H9 (cell line): ENCODE results near the gene FXYD6. TPM values are rescaled to one million over a fixed set of nuclear protein-coding genes. Genes with fewer than 3 reads are reported as not detected.

ENCODE experiments used
- DNase-seq: peaks from one replicate; pipeline ENCODE4 v3.0.0-alpha.2; 2017
- H2AFZ ChIP-seq: one replicate; pipeline ENCODE4 v1.6.1; 2013; ENCODE audit warnings: mild to moderate bottlenecking, low read length, control low read depth, moderate library complexity
- H2AK5ac ChIP-seq: 2 replicates; pipeline ENCODE4 v1.6.1; 2013; ENCODE audit warnings: low read length, control low read depth, mixed read lengths; ENCODE audit not compliant: insufficient read length
- H2BK120ac ChIP-seq: one replicate; pipeline ENCODE4 v1.6.1; 2013; ENCODE audit warnings: low read depth, mild to moderate bottlenecking, low read length, control low read depth, inconsistent platforms; ENCODE audit not compliant: poor library complexity, severe bottlenecking
- H2BK12ac ChIP-seq: 2 replicates; pipeline ENCODE4 v1.6.1; 2013; ENCODE audit warnings: low read length, control low read depth, mixed read lengths, low read depth; ENCODE audit not compliant: insufficient read length
- H2BK15ac ChIP-seq: 2 replicates; pipeline ENCODE4 v1.6.1; 2013; ENCODE audit warnings: low read depth, low read length, control low read depth
- H2BK20ac ChIP-seq: one replicate; pipeline ENCODE4 v1.6.1; 2013; ENCODE audit warnings: low read depth, mild to moderate bottlenecking, low read length, control low read depth, inconsistent platforms; ENCODE audit not compliant: poor library complexity, severe bottlenecking
- H2BK5ac ChIP-seq: 2 replicates; pipeline ENCODE4 v1.6.1; 2013; ENCODE audit warnings: low read length, control low read depth, mixed read lengths; ENCODE audit not compliant: insufficient read length
- H3K14ac ChIP-seq: 2 replicates; pipeline ENCODE4 v1.6.1; 2013; ENCODE audit warnings: low read length, control low read depth; ENCODE audit not compliant: insufficient read depth
- H3K18ac ChIP-seq: 2 replicates; pipeline ENCODE4 v1.6.1; 2013; ENCODE audit warnings: low read depth, mild to moderate bottlenecking, mixed read lengths, low read length, control low read depth; ENCODE audit not compliant: insufficient read length
- H3K23ac ChIP-seq: 2 replicates; pipeline ENCODE4 v1.6.1; 2013; ENCODE audit warnings: low read length, control low read depth, mixed read lengths, low read depth; ENCODE audit not compliant: insufficient read length
- H3K23me2 ChIP-seq: 2 replicates; pipeline ENCODE4 v1.6.1; 2013; ENCODE audit warnings: low read depth, mild to moderate bottlenecking, mixed read lengths, low read length, control low read depth; ENCODE audit not compliant: insufficient read length, poor library complexity, severe bottlenecking
- H3K27ac ChIP-seq: 2 replicates; pipeline ENCODE4 v1.5.1; 2013; ENCODE audit warnings: low read length, control low read depth, mixed read lengths, low read depth; ENCODE audit not compliant: insufficient read length
- H3K27me3 ChIP-seq: 2 replicates; pipeline ENCODE4 v1.6.1; 2013; ENCODE audit warnings: low read length, control low read depth, inconsistent platforms; ENCODE audit not compliant: insufficient read depth
- H3K4ac ChIP-seq: 2 replicates; pipeline ENCODE4 v1.6.1; 2013; ENCODE audit warnings: low read depth, mild to moderate bottlenecking, control low read depth, inconsistent platforms, low read length, moderate library complexity
- H3K4me1 ChIP-seq: 2 replicates; pipeline ENCODE4 v1.6.1; 2013; ENCODE audit warnings: low read length, control low read depth, inconsistent platforms; ENCODE audit not compliant: insufficient read depth
- H3K4me2 ChIP-seq: 2 replicates; pipeline ENCODE4 v1.6.1; 2013; ENCODE audit warnings: low read length, control low read depth, mixed read lengths; ENCODE audit not compliant: insufficient read length, insufficient read depth
- H3K56ac ChIP-seq: 2 replicates; pipeline ENCODE4 v1.6.1; 2013; ENCODE audit warnings: low read depth, mild to moderate bottlenecking, mixed read lengths, low read length, control low read depth; ENCODE audit not compliant: insufficient read length
- H3K79me1 ChIP-seq: 2 replicates; pipeline ENCODE4 v1.6.1; 2013; ENCODE audit warnings: low read depth, mild to moderate bottlenecking, moderate library complexity, low read length, control low read depth, inconsistent platforms; ENCODE audit not compliant: insufficient read depth, poor library complexity, severe bottlenecking
- H3K79me2 ChIP-seq: 2 replicates; pipeline ENCODE4 v1.6.1; 2013; ENCODE audit warnings: low read length, control low read depth, inconsistent platforms; ENCODE audit not compliant: insufficient read depth
- H3K9ac ChIP-seq: 2 replicates; pipeline ENCODE4 v1.6.1; 2013; ENCODE audit warnings: low read length, control low read depth, mixed read lengths; ENCODE audit not compliant: insufficient read length; ENCODE audit errors: extremely low read depth
- H3K9me3 ChIP-seq: one replicate; pipeline ENCODE4 v1.6.1; 2013; ENCODE audit warnings: low read depth, low read length, inconsistent platforms; ENCODE audit not compliant: control insufficient read depth
- H3T11ph ChIP-seq: one replicate; pipeline ENCODE4 v1.6.1; 2013; ENCODE audit warnings: mild to moderate bottlenecking, low read length, control low read depth, inconsistent platforms
- H4K20me1 ChIP-seq: one replicate; pipeline ENCODE4 v1.6.1; 2013; ENCODE audit not compliant: control insufficient read depth, insufficient read length, insufficient read depth
- H4K5ac ChIP-seq: 2 replicates; pipeline ENCODE4 v1.6.1; 2013; ENCODE audit warnings: low read depth, mild to moderate bottlenecking, mixed read lengths, low read length, control low read depth; ENCODE audit not compliant: insufficient read length
- H4K8ac ChIP-seq: replicated peaks from 2 replicates; pipeline ENCODE4 v1.6.1; 2013; ENCODE audit warnings: low read length, control low read depth, mixed read lengths, low read depth; ENCODE audit not compliant: insufficient read length
- H4K91ac ChIP-seq: 2 replicates; pipeline ENCODE4 v1.6.1; 2013; ENCODE audit warnings: low read depth, mild to moderate bottlenecking, moderate library complexity, mixed read lengths, low read length, control low read depth; ENCODE audit not compliant: insufficient read length
- H3K27ac Mint-ChIP-seq, 3 experiments: 2 replicates in 2 of 3; 3 replicates in 1 of 3; pipeline ENCODE4 v1.8.0; 2020 to 2021; ENCODE audit warnings: mixed read lengths in 3 of 3, mild to moderate bottlenecking in 1 of 3, moderate library complexity in 1 of 3
- H3K27me3 Mint-ChIP-seq: 2 replicates; pipeline ENCODE4 v1.8.0; 2021; ENCODE audit warnings: low read depth, mild to moderate bottlenecking, moderate library complexity, mixed read lengths
- H3K36me3 Mint-ChIP-seq, 3 experiments: 2 replicates in 2 of 3; 3 replicates in 1 of 3; pipeline ENCODE4 v1.8.0; 2020 to 2021; ENCODE audit warnings: low read depth in 3 of 3, mixed read lengths in 3 of 3; ENCODE audit not compliant: insufficient read depth in 1 of 3
- H3K4me1 Mint-ChIP-seq, 2 experiments: 2 replicates each; pipeline ENCODE4 v1.8.0; 2020; ENCODE audit warnings: mixed read lengths in 2 of 2
- H3K4me3 Mint-ChIP-seq, 2 experiments: 2 replicates in 1 of 2; 3 replicates in 1 of 2; pipeline ENCODE4 v1.8.0; 2020 to 2021; ENCODE audit warnings: mild to moderate bottlenecking in 2 of 2, mixed read lengths in 2 of 2, moderate library complexity in 1 of 2
- H3K9me3 Mint-ChIP-seq, 2 experiments: 2 replicates in 1 of 2; 3 replicates in 1 of 2; pipeline ENCODE4 v1.8.0; 2020; ENCODE audit warnings: mild to moderate bottlenecking in 2 of 2, mixed read lengths in 2 of 2, moderate library complexity in 1 of 2
- CTCF ChIP-seq: fragments of 200-600 bp; sonication (generic); conservative IDR thresholded peaks from 3 replicates; pipeline ENCODE4 v1.8.0; 2021; ENCODE audit warnings: antibody characterized with exemption, mild to moderate bottlenecking
- WGBS: extraction: QIAGEN DNeasy Blood & Tissue Kit; methylation state at CpG from one replicate; pipeline ENCODE4 v1.1.7; 2013; ENCODE audit warnings: missing lambda C conversion rate, low lambda C conversion rate, mixed read lengths; ENCODE audit not compliant: insufficient read length; ENCODE audit errors: extremely low coverage; 5-methylcytosine and 5-hydroxymethylcytosine counted together
- total RNA-seq: library from RNA; stranded (reverse); gene quantifications from 2 replicates; pipeline ENCODE4 v1.2.1, GENCODE V29; 2021

Gene FXYD6
- total RNA-seq, 1 experiment from 2014 or later, result 18.3 TPM

- Mint-ChIP-seq H3K4me3 (no peak overlapping the region), H3K4me1 (peaks cover 21 to 38% of the 10 kb centered on the region in 2 experiments), H3K27me3 (no peaks in the 10 kb centered on the region; the same call in none of the 2 replicates), H3K36me3 (peaks cover 0 to 17% (median 15%) of the 10 kb centered on the region in 3 experiments; a peak in 6 of 7 replicates), H3K27ac (no peak overlapping the region), H3K9me3 (peaks cover 6 to 10% of the 10 kb centered on the region in 2 experiments)
- no peak overlapping the region for H3K56ac ChIP-seq
- H2BK5ac ChIP-seq, result no peak overlapping the region
- 0 out of 2 replicates have a peak overlapping the region, but pooled peaks have one; percentile 5 for H3K14ac ChIP-seq
- no peak overlapping the region for H2BK15ac ChIP-seq
- no peaks in the 10 kb centered on the region for H3K9me3 ChIP-seq
- no peaks in the 10 kb centered on the region for H3K27me3 ChIP-seq
- H3K4me2 ChIP-seq, result no peak overlapping the region
- H3K79me1 ChIP-seq, result no peaks in the 10 kb centered on the region
- H3K23ac ChIP-seq, result no peak overlapping the region
- DNase-seq, result peak; percentile 26
- H4K20me1 ChIP-seq, result no peaks in the 10 kb centered on the region
- H3K18ac ChIP-seq, result no peak overlapping the region
- WGBS, result no CpG with 5 or more reads among the region's 12 CpGs
- no peak for TF ChIP-seq CTCF
- no peak overlapping the region for H2BK12ac ChIP-seq
- no peak overlapping the region for H2AFZ ChIP-seq
- no peak overlapping the region for H3K4ac ChIP-seq
- H4K5ac ChIP-seq, result no peak overlapping the region
- H3K9ac ChIP-seq, result no peak overlapping the region
- H4K91ac ChIP-seq, result no peak overlapping the region
- H3K79me2 ChIP-seq, result no peaks in the 10 kb centered on the region
- no peak overlapping the region for H2AK5ac ChIP-seq
- H4K8ac ChIP-seq, result no peak overlapping the region
- H3K27ac ChIP-seq, result no peak overlapping the region
- H2BK120ac ChIP-seq, result no peak overlapping the region
- H2BK20ac ChIP-seq, result no peak overlapping the region
- peaks cover 2% of the 10 kb centered on the region; the same call in 1 of the 2 replicates for H3K4me1 ChIP-seq
- no peaks in the 10 kb centered on the region for H3K23me2 ChIP-seq
- no peak overlapping the region for H3T11ph ChIP-seq
Measured at GRCh38 chr11:117855186-117855845, 21.1 kb downstream of the FXYD6 start.
